A549 treated with GW870086 at 1 μM for 4 hours (cell line): ENCODE measurements around the gene ATXN7L1. TPM values are rescaled to one million over a fixed set of nuclear protein-coding genes. Genes with fewer than 3 reads are reported as not detected.

ENCODE experiments used
- total RNA-seq: library from RNA; stranded (reverse); fragments of 200-300 nt; extraction: Qiagen RNA extraction; gene quantifications from 5 replicates; pipeline ENCODE4 v1.2.3, GENCODE V29; 2022; ENCODE audit warnings: low read depth

ATXN7L1 gene, protein sequence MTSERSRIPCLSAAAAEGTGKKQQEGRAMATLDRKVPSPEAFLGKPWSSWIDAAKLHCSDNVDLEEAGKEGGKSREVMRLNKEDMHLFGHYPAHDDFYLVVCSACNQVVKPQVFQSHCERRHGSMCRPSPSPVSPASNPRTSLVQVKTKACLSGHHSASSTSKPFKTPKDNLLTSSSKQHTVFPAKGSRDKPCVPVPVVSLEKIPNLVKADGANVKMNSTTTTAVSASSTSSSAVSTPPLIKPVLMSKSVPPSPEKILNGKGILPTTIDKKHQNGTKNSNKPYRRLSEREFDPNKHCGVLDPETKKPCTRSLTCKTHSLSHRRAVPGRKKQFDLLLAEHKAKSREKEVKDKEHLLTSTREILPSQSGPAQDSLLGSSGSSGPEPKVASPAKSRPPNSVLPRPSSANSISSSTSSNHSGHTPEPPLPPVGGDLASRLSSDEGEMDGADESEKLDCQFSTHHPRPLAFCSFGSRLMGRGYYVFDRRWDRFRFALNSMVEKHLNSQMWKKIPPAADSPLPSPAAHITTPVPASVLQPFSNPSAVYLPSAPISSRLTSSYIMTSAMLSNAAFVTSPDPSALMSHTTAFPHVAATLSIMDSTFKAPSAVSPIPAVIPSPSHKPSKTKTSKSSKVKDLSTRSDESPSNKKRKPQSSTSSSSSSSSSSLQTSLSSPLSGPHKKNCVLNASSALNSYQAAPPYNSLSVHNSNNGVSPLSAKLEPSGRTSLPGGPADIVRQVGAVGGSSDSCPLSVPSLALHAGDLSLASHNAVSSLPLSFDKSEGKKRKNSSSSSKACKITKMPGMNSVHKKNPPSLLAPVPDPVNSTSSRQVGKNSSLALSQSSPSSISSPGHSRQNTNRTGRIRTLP
- total RNA-seq, result 6.1 to 7.0 TPM (median 6.6 TPM) in 5 replicates

DNA sequence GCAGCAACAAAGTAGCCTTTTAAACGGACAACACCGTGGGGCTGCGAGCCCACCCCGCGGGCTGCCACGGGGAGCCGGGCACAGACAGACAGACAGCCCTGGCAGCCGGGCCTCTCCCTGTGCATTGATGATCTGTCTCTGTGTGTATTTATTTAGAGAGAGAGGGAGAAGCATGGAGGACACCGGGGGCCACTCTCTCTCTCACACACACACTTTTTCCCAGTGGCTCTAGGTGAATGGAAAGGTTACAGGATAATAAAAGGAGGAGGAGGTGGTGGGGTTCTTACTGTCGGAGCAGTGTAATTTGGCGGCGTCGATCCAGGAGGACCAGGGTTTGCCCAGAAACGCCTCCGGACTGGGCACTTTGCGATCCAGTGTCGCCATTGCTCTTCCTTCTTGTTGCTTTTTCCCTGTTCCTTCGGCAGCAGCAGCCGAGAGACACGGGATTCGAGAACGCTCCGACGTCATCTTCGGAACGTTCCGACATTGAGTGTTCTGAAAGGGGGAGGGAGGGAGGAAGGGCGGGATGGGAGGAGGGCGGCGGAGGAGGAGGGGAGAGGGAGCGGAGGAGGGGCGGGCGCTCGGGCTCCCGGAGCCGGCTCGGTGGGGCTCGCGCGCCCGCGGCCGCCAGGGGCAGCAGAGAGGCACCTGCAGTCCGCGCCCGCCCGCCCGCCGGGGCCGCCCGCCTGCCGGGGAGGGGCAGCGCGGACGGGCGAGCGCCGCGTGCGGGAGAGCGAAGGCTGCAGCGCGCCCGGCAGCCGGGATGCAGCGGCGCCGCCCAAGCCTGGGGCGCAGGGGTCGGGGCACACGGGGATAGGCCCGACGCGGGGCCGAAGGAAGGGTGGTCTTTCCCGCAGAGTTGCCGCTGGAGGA is at the start of gene ATXN7L1:
Gene ATXN7L1 (minus strand): TSS at position 509 of the 873 bp plus-strand sequence. CDS start 41 bp downstream, at position 468.

DNA sequence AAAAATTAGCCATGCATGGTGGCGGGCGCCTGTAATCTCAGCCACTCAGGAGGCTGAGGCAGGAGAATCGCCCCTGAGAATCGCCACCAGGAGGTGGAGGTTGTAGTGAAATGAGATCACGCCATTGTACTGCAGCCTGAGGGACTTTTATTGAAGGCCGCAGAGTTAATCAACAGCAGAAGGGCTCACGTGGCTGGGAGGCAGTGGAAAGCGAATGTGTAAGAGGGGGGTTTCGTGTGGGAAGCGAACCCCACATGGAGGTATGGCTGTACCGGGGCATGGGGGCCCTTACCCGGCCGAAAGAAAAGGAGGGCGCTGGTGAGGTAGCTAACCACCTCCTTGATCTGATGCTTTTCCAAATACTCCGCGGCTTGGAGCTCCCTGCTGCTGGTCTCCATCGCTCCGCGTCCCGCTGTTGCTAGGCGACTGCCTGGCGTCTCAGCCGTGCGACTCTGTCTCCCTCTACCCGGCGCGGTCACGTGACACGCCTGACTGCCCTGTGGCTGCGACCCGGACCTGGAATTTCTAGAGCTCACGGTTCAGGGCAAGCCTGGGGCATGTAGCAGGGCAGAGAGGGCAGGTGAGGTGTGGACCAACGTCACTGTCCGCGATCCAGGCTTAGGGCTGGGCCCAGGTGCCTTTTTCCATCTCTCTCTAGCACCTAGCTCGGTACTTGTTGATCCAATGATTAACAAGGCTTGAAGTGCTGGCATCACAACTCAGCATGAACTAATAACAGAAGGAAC is 295.2 kb downstream of the ATXN7L1 start, which contains the start of gene EFCAB10:
Gene EFCAB10 (minus strand): TSS at position 428 of the 746 bp plus-strand sequence. CDS start 30 bp downstream, at position 398.

Other genes with a start within 250 kb of the ATXN7L1 start
- 4.0 to 6.3 TPM (median 4.9 TPM) in 5 replicates for gene CDHR3, start 86.7 kb upstream of the ATXN7L1 start, total RNA-seq
- 77.4 to 97.3 TPM (median 90.3 TPM) in 5 replicates for gene SYPL1, start 235.7 kb upstream of the ATXN7L1 start, total RNA-seq